Left lobe of liver (tissue), 2 donors: ENCODE results near the gene CD44. TPM values are rescaled to one million over a fixed set of nuclear protein-coding genes. Genes with fewer than 3 reads are reported as not detected.

Experiments
- ATAC-seq: fragments of 200-7000 bp; cut with Tn5 transposase; one replicate; pipeline ENCODE4 v1.9.1; 2020; ENCODE audit warnings: mild to moderate bottlenecking, moderate library complexity
- DNase-seq: peaks from one replicate; pipeline ENCODE4 v3.0.0-alpha.2; 2020; ENCODE audit warnings: low spot score
- total RNA-seq: library from RNA; stranded (reverse); gene quantifications from one replicate; pipeline ENCODE4 v1.2.1, GENCODE V29; 2021
- donor health status: DM: no; HTN: no; CAD: no; lungs with moderate emphysema.
- donor health status: DM: no; HTN: yes; CAD: no.

CD44 gene
- total RNA-seq, 1 donor from 2014 or later = 11.7 TPM

DNA sequence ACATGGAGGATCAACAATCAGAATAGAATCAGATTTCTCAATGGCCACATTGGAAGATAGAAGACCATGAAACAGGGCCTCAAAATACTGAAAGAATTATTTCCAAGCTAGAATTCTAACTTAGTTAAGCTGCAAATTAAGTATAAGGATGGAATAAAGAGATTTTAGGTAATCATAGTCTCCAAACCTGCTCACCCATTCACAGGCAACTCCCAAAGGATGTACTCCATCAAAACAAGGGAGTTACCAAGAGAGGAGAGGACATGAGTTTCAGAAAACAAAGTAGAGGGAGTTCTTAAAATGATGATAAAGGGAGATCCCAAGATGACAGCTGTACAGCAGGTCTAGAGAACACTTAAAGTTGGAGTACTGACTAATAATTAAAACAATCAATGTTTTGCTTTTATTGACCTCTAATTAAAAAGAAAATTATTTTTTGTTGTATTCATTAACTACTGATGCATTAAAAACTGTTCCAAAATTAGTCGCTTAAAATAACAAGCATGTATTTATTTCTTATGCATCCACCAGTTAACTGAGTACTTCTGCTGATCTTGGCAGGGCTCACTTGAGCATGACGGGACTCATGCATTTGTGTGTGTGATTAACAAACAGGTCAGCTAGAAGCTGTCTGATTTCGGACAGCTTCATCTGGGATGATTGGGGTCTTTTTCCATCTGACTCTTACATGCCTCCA lies 95.6 kb downstream of the CD44 start:
- ATAC-seq (no peak), DNase-seq (no peak)

DNA sequence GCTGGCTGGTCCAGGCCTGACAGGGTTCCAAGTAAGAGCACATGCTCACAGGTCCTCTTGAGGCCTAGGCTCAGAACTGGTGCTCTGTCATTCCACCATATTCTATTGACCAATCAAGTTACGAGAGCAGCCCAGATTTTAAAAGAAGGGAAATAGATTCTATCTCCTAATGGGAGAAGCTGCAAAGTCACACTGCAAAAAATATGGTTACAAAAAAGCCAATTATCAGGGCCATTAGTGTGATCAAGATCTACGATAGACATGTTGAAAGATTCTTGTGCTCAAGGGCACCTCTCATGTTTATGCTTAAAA lies 96.1 kb downstream of the CD44 start:
- DNase-seq (no peak), ATAC-seq (no peak)

DNA sequence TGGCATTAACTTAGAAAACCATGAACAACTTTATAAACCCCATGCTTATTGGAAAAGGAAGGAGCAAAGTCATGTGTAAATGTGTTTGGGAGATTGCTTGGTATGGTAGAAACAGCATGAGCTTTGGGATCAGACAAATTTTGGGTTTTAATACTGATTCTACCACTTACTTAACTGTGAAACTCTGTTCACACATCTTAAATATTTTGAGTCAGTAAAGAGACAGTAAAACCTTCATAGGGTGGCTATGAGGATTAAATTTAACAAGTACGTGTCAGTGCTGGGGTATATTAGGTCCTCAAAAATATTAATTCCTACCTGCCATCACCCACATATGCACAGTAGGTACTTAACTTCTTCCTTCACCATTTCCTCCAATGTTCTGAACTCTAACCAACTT lies 96.5 kb downstream of the CD44 start:
- no peak for ATAC-seq
- DNase-seq = no peak

DNA sequence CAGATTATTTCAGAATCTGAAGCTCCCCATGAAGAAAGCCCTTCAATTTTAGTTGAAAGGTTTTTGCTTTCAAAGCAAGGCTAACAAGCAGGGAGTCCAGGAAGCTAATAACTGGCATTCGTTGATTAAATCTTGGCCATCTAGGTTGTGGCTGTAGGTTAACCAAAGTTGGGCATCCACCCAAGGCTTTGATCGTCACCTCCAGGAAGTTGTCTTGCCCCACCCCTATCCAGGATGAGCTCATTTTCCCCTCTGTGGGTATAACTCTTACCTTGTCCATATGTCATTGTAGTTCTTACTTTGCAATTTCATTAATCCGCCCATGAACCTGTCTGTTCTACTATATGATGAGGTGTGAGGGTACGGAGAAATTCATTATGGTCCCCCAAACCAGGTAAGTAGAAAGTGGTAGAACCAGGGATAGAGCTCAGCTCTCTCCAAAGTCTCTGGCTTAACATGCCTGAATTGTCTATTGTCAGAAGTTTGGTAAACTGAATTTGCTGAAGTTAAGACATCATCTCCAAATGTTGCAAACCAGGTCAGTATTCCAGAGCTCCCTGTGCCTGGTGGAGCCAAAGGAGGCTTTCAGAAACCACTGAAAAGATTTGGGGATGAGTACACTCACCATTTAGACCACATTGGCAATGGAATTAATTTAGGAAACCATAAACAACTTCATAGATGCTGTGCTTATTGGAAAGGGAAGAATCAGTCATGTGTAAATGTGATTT lies 97.1 kb downstream of the CD44 start:
- DNase-seq = no peak
- peak; percentile 29 for ATAC-seq

DNA sequence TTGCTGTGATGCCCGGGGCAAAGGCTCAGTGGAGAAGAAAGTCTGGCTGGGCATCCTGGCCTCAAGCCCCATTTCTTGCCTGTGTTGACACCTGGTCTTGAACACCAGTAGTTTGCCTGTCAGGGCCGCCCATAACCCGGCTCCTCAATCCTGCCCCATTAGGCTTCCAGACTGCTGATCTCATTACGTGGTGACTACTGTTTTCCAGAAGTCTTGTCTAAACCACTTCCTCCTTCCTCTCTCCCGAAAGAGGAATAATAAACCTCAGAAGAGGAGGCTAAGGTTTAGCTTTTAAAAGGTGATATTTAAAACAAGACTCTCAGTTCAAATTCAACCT lies 97.7 kb downstream of the CD44 start:
- DNase-seq = no peak
- ATAC-seq = no peak

DNA sequence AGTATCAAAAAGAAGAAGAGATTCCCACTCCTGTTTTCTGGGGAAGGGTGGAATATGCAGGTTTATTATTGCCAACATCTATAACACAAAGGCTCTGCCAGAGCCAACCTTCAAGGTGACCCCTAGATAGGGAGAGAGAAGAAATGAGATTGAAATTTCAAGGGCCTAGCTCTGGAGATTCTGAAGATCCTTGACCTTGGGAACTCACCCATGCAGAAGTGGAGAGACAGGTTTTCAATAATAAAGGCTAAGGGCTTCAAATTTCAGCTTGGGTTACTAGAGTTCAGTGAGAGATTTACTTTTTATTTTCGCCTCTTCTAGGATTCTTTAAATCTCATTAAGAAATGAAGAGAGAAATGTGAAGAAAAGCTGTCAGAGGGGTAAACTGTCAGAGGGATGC lies 98.4 kb downstream of the CD44 start:
- ATAC-seq (no peak), DNase-seq (no peak)

DNA sequence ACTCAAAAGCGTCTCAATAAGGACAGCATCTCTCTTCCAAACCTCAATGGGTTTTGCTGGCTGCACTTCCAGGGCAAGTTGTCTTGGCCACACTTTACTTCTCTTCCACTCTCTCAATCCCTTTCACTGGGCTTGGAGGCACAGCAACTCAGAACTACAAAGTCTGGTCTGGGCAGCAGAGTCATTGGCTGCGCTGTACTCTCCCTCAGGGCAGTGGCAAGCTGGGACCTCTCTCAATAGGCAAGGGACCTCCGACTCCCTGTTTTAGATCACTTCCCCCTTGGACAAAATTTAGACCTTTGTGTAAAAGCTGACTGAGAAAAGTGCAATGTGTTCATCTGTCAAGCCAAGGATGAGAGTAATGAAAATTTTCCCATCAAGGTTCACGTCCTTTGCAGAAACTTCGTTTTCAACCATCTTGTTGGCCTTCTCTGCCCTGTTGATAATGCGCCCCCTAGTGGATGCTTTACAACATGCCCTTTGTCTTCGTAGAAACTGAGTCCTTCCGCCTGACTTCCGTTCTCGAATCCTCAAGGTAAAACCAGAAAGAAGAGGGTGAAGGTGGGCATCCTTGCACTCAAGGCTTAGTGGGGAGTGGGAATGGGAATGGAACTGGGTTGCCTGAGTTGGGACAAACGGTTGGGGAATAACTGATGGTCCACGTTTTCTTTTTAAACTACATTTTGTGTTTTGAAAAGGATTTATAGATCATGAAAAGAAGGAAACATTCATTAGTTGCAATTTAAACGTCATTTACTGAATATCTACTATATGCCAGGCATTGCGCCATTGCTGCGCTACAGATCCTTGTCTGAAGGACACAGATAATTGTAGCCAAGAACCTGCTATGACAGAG lies 99.1 kb downstream of the CD44 start:
- peak; percentile 86 for ATAC-seq

DNA sequence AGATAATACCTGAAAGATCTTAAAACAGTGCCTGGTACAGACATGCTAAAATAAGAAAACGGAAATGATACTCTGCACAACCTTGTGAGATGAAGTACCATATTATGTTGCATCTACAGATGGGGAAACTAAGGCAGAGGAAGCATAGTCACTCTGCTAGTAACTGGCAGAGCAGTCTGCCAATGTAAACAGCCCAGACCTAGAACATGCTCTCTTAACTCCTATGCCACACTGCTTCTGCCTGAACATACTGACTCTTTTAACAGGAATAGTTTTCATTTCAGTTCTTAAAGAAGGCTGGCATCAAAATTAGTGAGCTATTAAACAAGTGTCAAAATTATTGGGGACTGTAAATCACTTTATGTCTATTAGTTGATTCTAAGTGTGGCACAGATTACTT lies 99.9 kb downstream of the CD44 start:
- ATAC-seq = peak; percentile 44
- DNase-seq = no peak

More for the DNA sequence above, 99.1 kb downstream of the CD44 start:
- DNase-seq = no peak

DNA sequence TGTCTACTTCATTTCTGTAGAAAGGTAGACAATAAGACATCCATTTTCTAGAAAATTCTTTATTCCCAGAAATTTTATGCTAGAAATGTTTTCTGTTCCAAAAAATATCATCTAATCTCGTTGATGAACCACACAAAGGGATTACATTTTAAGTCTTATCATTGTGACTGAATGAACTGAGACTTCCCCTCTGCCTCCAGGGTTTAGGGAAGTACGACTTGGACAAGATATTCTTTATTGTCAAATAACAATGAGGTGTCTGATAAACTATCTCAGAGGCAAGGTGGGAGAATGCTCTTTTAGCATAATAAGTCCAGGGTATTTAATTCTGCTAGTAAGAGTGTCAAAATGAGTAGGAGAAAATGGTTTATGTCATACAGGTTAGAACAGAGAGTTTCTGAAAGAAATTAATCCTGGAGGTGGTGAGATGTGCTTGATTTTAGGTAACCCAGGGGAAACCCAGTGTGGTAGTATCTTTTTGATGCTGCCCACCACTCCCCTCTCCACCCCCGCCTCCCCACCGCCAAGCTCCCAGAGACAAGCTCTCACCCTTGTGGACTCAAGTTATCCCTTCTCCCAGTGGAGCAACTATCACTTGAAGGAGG lies 100.6 kb downstream of the CD44 start:
- ATAC-seq = no peak
- DNase-seq = no peak

DNA sequence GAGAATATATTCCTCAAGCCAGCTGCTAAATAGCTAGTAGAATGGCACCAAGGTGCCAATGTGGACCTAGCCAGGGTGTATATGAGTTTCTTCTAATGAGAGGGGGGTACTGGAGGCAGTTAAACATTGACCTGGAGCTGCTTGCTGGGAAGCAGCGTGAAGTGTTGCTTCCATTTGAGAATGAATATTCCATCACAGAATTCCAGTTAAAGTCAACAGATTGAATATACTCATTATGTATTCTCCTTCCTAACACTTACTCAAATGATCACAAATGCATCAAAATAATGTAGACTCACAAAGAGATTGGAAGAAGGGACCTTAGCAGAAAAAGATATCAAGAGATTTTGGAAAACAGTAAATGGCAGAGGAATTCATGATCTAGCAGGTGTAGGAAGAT lies 102.1 kb downstream of the CD44 start:
- DNase-seq = no peak
- no peak for ATAC-seq

DNA sequence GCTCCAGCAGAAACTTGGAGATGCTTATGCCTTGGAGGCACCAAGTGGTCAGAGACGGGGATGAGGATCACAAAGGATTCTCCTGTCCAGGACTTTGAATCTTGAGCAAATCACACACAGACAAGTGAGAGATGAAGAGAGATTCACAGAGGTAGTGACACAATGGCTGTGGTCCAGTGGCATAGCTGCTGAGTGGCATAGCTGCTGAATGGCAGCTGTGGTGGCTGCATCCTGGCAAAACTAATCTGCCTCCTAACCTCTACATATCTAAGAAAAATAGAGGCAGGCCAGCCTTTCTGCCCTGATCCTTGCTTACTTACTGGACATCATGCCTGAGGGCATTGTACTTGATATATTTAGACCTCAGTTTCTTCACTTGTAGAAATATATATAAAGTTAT lies 102.6 kb downstream of the CD44 start:
- DNase-seq (no peak), ATAC-seq (no peak)

DNA sequence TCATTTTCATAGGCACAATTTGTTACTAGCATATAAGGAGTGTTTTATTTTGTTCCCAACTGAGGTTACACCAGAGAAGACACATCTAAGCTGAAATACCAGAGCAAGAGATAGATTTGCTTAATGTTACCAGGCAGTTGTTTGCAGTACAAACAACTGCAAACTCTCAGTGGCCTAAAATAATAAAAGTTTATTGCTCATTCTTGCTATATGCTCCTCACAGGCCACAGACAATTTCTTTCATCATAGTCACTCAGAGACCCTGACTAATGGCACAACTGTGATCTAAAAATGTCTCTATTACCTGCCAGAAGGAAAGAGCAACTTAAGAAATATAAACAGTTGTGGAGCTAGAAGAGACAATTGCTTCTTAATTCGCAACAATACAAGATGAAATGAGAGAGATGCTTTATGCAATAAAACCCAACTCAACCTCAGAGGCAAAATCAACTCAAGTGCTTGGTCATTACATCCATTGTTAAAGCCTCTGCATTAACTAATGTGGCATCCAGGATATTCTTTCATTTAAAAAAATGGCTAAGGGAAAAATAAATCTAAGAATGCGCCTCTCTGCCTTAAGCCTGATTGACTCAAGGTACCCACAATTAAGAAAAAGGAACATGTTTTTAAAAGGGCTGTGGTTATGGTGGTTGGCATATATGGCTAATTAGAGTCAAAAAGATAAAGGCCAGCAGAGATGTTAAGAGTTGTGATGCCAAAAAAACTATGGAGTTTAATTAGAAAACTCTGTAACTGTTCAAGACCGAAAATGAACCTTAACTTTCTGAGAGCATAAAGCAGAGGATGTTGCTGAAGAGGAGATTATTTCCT lies 103.7 kb downstream of the CD44 start:
- DNase-seq (no peak), ATAC-seq (no peak)

DNA sequence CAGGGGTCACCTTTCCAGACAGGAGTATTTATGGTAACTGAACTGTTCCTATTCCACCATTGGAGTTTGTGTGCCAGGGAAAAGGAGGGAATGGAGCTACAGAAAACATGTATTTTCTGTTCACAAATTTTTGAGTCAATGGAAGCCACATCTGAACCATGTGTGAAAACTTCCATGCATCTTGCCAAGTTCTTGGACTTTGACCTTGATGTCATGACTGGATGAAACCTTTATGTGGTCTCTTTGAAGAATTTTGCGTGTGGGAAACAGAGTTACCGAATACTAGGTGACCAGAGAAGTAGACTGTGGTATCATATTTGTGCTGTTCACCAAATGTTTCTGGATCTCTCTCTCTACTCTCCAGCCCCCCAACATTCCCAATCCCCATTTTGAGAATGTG lies 104.8 kb downstream of the CD44 start:
- no peak for ATAC-seq
- DNase-seq = no peak

DNA sequence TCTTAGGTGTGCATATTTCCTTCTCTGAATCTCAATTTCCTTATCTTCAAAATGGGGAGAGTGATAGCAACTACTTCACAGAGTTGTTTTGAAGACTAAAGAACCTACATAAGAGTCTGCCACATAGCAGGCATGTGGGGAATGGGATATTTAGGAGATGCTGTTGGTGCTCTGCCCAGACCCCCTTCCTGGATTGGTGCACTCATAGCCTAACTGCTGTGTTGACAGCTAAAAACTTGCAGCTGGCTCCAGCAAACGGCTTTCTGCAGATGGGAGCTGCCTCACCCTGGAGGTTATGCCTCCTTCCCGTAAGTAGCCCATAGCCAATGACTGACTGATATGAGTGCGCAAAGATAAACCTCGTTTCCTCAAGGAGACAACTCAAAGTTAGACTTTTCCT lies 106.1 kb downstream of the CD44 start:
- ATAC-seq = no peak
- no peak for DNase-seq

DNA sequence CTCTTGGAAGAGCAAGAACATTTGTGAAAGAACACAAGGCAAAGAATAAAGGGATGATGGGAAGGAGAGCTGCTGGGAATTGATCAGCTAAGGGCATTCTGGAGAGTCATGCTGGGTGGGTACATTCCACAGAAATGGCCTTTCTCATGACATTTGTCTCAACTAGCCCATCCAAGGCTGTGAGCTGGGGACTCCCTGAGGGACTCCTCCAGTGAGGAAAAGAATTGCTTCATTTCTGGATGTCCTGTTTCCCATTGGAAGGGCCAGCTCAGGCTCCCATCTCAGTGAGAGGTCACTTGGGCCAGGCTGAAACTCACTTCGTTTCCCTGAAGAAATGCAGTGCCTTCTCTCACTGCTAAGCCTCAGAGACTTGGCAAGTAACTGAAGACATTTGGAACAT lies 106.8 kb downstream of the CD44 start:
- ATAC-seq = no peak
- no peak for DNase-seq

DNA sequence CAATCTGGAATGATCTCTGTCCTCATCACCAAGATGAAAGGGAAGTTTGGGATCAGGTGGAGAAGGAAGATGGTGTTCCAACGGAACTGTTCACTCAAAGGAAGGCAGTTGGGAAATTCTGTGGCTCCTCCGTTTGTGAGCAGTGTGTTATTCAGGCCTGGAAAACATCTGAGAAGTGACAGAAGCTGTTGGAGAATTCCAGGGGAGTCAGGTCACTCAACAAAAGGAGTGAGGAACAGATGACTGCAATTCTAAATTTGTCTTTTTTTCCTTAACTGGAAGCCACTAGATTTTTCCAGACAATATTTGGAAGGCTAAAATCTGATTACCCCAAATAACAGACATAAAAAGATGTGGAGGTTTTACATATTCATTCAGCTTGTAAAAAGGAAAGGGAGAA lies 107.8 kb downstream of the CD44 start:
- DNase-seq = no peak

DNA sequence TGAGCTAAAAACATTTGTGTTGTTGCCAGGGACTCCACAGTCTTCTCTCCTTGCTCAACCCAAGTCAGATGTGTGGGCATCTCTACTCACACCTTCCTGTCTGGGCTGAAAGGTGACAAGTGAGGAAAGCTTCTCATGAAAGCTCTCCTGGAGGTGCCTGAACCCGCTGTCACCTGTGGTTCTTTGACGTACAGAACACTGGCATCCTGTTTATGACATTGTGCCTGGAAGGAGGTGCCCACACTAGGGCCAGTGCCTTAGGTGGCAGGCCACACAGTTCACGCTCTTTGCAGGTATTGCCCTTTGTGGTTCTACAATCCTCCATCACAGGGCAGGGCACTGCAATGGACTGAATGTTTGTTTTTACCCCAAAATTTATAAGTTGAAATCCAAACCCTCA lies 108.5 kb downstream of the CD44 start:
- ATAC-seq = no peak

More for the DNA sequence above, 107.8 kb downstream of the CD44 start:
- ATAC-seq = no peak

DNA sequence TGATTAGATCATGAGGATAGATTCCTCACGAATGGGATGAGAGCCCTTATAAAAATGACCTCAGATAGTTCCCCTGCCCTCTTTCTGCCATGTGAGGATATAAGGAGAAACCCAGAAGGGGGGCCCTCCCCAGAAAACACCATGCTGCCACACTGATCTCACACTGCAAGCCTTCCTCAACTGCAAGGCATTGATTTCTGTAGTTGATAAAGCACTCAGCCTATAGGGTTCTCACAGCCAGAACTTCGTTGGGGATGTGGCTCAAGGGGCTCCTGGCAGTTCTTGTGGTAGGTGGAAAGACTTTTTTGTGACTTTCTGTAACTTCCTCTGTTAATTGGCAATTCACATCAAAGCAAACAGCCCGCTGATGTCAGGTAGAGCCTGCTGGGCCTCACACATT lies 108.9 kb downstream of the CD44 start:
- no peak for DNase-seq
- no peak for ATAC-seq

More for the DNA sequence above, 108.5 kb downstream of the CD44 start:
- no peak for DNase-seq

DNA sequence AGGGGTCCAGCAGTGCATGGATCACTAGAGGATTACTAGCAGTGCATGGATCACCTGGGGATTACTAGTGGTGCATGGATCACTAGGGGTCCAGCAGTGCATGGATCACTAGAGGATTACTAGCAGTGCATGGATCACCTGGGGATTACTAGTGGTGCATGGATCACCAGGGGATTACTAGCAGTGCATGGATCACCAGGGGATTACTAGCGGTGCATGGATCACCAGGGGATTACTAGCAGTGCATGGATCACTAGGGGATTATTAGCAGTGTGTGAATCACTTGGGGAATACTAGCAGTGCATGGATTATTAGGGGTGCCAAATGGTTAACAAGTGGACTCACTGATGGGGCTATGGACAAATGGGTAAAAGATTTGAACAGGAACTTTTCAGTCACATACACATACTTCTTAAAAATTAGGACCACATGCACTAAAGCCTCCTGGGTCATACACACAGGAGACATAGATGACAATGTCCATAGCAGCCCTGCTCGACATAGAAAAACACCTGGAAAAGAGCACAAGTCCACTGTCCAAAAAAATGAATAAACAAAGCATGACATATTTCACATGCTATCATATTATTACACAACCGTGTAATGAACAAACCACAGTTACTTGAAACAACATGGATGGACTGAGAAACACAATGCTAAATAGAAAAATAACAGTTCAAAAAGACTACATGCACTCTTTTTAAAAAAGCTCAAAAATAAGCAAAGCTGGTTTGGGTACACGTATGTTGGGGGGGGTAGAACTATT lies 109.8 kb downstream of the CD44 start:
- ATAC-seq = no peak
- DNase-seq = no peak

DNA sequence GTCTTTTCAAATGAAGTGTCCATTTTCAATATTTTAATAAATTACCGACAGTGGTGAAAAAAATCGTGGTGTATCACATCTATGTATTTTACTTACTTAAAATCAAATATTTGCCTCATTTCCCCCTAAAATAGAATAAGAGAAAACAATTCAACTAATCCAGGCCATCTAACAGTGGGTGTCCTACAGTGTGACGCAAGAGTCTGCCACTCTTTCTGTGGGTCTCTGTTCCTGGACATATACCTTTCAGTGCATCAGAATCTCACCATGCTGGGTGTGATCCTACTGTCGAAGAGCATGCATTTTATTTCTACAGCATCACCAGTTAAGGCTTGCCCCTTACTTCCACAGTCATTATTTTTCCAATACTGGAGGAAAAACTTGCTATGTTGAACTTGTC lies 111.2 kb downstream of the CD44 start:
- DNase-seq = no peak
- ATAC-seq = no peak
